ENCODE measurements around the gene PYGB.
A peak's percentile ranks its signal among the peaks of the same experiment; 100 is the strongest.

The PYGB gene

DNA sequence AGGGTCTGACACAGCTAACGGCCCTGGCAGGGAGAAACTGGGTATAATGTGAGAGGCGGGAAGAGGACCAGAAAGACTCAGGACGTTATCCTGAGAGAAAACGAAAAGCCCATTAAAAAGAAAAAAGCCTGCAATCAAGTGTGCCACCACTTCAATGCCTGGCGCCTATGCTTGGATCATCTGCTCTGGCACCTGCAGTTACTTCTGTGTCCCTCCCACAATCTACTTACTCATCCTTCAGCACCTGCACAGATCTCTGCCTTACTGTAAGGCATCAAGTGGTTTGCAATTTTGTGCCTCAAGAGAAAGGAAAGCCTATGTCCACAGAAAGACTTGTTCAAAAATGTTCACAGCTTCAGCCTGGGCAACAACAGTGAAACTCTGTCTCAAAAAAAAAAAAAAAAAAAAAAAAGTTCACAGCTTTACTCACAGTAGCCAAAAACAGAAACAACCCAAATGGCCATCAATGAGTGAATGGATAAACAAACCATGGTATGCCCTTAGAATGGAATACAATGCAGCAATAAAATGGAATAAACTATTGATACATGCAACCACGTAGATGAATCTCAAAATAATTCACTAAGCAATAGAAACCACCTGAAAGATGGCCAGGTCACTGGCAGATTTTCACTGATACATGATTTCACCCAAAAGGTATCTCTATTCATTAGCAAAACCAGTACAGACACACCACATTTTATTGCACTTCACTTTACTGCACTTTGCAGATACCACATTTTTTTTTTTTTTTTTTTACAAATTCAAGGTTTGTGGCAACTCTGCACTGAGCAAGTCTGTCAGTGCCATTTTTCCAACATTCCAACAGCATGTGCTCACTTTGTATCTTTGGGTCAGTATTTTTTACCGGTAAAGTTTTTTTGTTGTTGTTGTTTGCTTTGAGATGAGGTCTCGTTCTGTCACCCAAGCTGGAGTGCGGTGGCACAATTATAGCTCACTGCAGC lies 94.1 kb downstream of the PYGB start:
- DNase-seq: peak; percentile 65

DNA sequence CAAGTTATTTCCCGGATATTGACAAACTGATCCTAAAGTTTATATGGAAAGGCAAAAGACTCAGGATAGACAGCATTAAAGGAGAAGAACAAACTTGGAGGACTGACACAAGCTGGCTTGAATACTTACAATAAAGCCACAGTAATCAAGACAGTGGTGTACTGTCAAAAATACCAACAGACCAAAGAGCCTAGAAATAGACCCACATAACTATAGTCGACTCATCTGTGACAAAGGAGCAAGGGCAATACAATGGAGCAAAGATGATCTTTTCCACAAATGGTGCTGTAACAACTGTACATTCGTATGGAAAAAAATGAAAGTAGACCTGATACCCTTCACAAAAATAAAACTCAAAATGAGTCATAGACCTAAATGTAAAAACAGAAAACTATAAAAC lies 96.7 kb downstream of the PYGB start:
- no peak for DNase-seq

DNA sequence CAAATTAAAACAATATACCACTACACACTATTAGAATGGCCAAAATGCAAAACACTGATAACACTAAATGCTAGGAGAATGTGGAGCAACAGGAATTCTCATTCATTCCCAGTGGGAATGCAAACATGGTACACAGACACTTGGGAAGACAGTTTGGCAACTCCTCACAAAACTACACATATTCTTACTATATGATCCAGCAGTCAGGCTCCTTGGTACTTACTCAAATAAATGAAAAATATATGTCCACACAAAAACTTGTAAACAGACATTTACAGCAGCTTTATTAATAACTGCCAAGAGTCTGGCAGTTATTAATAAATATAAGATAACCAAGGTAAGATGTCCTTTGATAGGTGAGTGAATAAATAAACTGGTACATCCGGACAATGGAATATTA lies 97.8 kb downstream of the PYGB start:
- no peak for DNase-seq

DNA sequence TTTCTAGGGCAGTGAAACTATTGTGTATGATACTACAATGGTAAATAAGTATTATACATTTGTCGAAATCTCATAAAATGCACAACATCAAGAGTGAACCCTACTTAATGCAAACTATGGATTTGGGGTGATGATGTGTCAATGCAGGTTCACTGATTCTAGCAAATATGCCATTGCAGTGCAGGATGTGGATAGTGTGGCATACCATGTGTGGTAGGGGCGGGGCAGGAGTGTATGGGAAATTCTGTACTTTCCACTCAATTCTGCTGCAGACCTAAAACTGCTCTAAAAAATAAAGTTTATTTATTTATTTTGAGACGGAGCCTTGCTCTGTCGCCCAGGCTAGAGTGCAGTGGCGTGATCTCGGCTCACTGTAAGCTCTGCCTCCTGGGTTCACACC lies 98.5 kb downstream of the PYGB start:
- no peak for DNase-seq

Data from DMS79 treated with DMSO at 0.1 percent for 48 hours (cell line).